ENCODE measurements around the gene LEKR1. TPM values are rescaled to one million over a fixed set of nuclear protein-coding genes. Genes with fewer than 3 reads are reported as not detected.
"Not testable (repeated sequence)": the region's sequence is repeated elsewhere in the genome, so short reads cannot be mapped to it uniquely, and the experiment has no call there.

The LEKR1 gene
- total and polyA plus RNA-seq, 9 of the 15 experiments (the other 6 are each of a cell fraction or from before 2014, with no cell fraction given), result 0.76 to 1.8 (median 1.2) TPM

DNA sequence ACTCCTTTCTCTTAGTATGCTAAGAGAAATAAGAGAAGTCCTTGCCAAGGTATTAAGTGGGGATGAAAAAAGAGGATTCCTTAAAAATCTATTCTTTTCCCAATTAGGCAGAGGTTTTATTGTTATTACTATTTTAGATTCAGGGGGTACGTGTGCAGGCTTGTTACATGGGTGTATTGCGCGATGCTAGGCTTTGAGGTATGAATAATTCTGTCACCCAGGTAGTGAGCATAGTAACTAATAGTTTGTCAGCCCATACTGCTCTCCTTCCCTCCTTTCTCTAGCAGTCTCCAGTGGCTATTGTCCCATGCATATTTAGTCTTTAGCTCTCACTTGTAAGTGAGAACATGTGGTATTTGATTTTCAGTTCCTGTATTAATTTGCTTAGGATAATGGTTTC, 83.9 kb downstream of the LEKR1 start:
- Histone ChIP-seq H3K27me3 (ENCODE audit: control insufficient read depth in 2 of 2, insufficient read depth in 2 of 2, low read length in 2 of 2) (no peaks in the 10 kb centered on the region), H3K27ac (ENCODE audit: extremely low read depth, low read depth, low read length) (no peak overlapping the region), H3K9ac (ENCODE audit: insufficient read depth in 1 of 2, low read depth in 2 of 2, low read length in 2 of 2) (no peak overlapping the region), H3K9me1 (ENCODE audit: control insufficient read depth, insufficient read depth, low read length) (no peaks in the 10 kb centered on the region), H3K9me3 (replicated peaks; ENCODE audit: control insufficient read depth, insufficient read depth, low read depth, low read length) (no peaks in the 10 kb centered on the region), H2AFZ (ENCODE audit: low read depth, low read length) (no peak overlapping the region), H4K20me1 (replicated peaks; ENCODE audit: control insufficient read depth, insufficient read depth, low read length) (no peaks in the 10 kb centered on the region), H3K4me1 (replicated peaks in 1 of 2; ENCODE audit: control insufficient read depth in 2 of 2, insufficient read depth in 2 of 2, low read length in 2 of 2) (no peaks in the 10 kb centered on the region), H3K4me2 (ENCODE audit: insufficient read depth, low read length) (no peak overlapping the region), H3K4me3 (no peak overlapping the region), H3K79me2 (ENCODE audit: control insufficient read depth, insufficient read depth, low read length) (no peaks in the 10 kb centered on the region), H3K36me3 (ENCODE audit: control insufficient read depth, insufficient read depth, low read length) (no peaks in the 10 kb centered on the region)
- FAIRE-seq (no peak), ATAC-seq (no peak), DNase-seq (ENCODE audit: extremely low read depth in 1 of 4, low spot score in 3 of 4) (no peak)
- no TSS peak for BruUV-seq (replicated peaks)
- intact Hi-C loops (cut with micrococcal nuclease) (loop anchor here (10.0 kb wide), 1 partner anchor 225 kb away; no protein-coding TSS in a partner anchor), in situ Hi-C loops (cut with MboI) (no loop called here)
- POLR2A ChIA-PET, result interaction anchor here (1.3 kb wide), 1 partner anchor 12 kb away, joined by 3 read pairs; no protein-coding TSS in a partner anchor
- CTCF ChIA-PET (ENCODE audit: low intra/inter-chr PET ratio), result no interaction called here
- 18% methylated on average over 3 of the region's 3 CpGs for WGBS (ENCODE audit: insufficient coverage, low coverage, missing lambda C conversion rate)
- TF ChIP-seq GTF2A2 (tag; IDR thresholded peaks at IDR 0.05) (no peak), FOXK2 (conservative IDR thresholded peaks at IDR 0.05 in 1 of 2, IDR thresholded peaks at IDR 0.05 in 1 of 2; ENCODE audit: low read depth in 2 of 2) (no peak), KDM2B (CRISPR knock-in tag; IDR thresholded peaks at IDR 0.05) (no peak), ZNF75A (CRISPR knock-in tag; IDR thresholded peaks at IDR 0.05) (no peak), ATF7 (IDR thresholded peaks at IDR 0.05) (no peak), ADNP (tag; IDR thresholded peaks at IDR 0.05) (no peak)
- TF ChIP-seq, protein P1, sequence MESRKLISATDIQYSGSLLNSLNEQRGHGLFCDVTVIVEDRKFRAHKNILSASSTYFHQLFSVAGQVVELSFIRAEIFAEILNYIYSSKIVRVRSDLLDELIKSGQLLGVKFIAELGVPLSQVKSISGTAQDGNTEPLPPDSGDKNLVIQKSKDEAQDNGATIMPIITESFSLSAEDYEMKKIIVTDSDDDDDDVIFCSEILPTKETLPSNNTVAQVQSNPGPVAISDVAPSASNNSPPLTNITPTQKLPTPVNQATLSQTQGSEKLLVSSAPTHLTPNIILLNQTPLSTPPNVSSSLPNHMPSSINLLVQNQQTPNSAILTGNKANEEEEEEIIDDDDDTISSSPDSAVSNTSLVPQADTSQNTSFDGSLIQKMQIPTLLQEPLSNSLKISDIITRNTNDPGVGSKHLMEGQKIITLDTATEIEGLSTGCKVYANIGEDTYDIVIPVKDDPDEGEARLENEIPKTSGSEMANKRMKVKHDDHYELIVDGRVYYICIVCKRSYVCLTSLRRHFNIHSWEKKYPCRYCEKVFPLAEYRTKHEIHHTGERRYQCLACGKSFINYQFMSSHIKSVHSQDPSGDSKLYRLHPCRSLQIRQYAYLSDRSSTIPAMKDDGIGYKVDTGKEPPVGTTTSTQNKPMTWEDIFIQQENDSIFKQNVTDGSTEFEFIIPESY (CRISPR knock-in tag; IDR thresholded peaks at IDR 0.05), result no peak

DNA sequence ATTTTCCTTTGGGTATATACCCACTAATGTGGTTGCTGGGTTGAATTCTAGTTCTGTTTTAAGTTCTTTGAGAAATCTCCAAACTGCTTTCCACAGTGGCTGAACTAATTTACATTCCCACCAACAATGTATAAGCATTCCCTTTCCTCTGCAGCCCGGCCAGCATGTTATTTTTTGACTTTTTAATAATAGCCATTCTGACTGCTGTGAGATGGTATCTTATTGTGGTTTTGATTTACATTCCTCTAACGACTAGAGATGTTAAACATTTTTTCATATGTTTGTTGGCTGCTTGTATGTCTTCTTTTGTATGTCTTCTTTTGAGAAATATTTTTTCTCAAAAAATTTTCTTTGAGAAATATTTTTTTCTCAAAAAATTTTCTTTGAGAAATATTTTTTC, 84.7 kb downstream of the LEKR1 start:
- H3K4me2 ChIP-seq (ENCODE audit: insufficient read depth, low read length); H3K79me2 ChIP-seq (ENCODE audit: control insufficient read depth, insufficient read depth, low read length); ATAC-seq; H3K36me3 ChIP-seq (ENCODE audit: control insufficient read depth, insufficient read depth, low read length); FAIRE-seq; H2AFZ ChIP-seq (ENCODE audit: low read depth, low read length); H3K4me1 ChIP-seq (replicated peaks in 1 of 2; ENCODE audit: control insufficient read depth in 2 of 2, insufficient read depth in 2 of 2, low read length in 2 of 2); DNase-seq (ENCODE audit: extremely low read depth in 1 of 4, low spot score in 3 of 4); H3K9me1 ChIP-seq (ENCODE audit: control insufficient read depth, insufficient read depth, low read length); CTCF ChIA-PET (ENCODE audit: low intra/inter-chr PET ratio); H3K27ac ChIP-seq (ENCODE audit: extremely low read depth, low read depth, low read length); H3K4me3 ChIP-seq; H4K20me1 ChIP-seq (replicated peaks; ENCODE audit: control insufficient read depth, insufficient read depth, low read length); in situ Hi-C loops (cut with MboI); BruUV-seq (replicated peaks); POLR2A ChIA-PET; H3K27me3 ChIP-seq (ENCODE audit: control insufficient read depth in 2 of 2, insufficient read depth in 2 of 2, low read length in 2 of 2); H3K9me3 ChIP-seq (replicated peaks; ENCODE audit: control insufficient read depth, insufficient read depth, low read depth, low read length); H3K9ac ChIP-seq (ENCODE audit: insufficient read depth in 1 of 2, low read depth in 2 of 2, low read length in 2 of 2): not testable (repeated sequence)
- WGBS (ENCODE audit: insufficient coverage, low coverage, missing lambda C conversion rate), result 0% methylated on average over 2 of the region's 2 CpGs
- intact Hi-C loops (cut with micrococcal nuclease), result loop anchor here (10.0 kb wide), 1 partner anchor 224 kb away; no protein-coding TSS in a partner anchor

Measured in K562 (cell line).